ENCODE data around the gene STARD13. TPM values are rescaled to one million over a fixed set of nuclear protein-coding genes. Genes with fewer than 3 reads are reported as not detected.

STARD13 gene
- total RNA-seq, 1 donor = 52.2 TPM

GRCh38 chr13:33199289-33199850 lies 86.2 kb downstream of the STARD13 start:
- H3K4me3 ChIP-seq (ENCODE audit: low read depth, low read length) = no peak overlapping the region
- no peak for TF ChIP-seq CTCF (IDR thresholded peaks at IDR 0.05; ENCODE audit: insufficient read depth, low read depth, low read length)
- DNase-seq (ENCODE audit: low read depth) = peak; percentile 66

GRCh38 chr13:33197541-33197971 lies 88.0 kb downstream of the STARD13 start:
- TF ChIP-seq CTCF (IDR thresholded peaks at IDR 0.05; ENCODE audit: insufficient read depth, low read depth, low read length) = no peak
- DNase-seq (ENCODE audit: low read depth) = peak; percentile 79
- H3K4me3 ChIP-seq (ENCODE audit: low read depth, low read length) = no peak overlapping the region

DNA sequence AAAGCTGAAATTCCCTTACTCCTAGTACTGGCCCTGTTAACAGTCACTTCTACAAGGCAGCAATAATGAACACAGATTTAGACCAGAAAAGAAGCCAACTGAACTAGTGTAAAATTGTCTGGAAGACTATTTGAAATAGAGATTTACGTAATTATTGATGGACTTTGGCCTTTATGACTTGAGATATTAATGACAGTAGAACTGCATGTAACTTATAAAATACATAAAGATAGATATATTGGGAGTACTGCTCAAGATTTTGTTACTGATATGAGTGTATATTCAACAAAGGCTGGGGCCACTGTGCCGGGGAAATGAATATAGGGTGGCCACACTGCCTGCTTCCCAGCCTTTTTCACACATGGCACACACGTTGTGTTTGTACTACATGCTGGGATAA lies 88.8 kb downstream of the STARD13 start:
- no peak overlapping the region for H3K4me3 ChIP-seq (ENCODE audit: low read depth, low read length)
- no peak for TF ChIP-seq CTCF (IDR thresholded peaks at IDR 0.05; ENCODE audit: insufficient read depth, low read depth, low read length)
- DNase-seq (ENCODE audit: low read depth) = no peak

- H3K4me3 ChIP-seq (ENCODE audit: low read depth, low read length) = peak overlapping the region; percentile 5
- no peak for DNase-seq (ENCODE audit: low read depth)
- no peak for TF ChIP-seq CTCF (IDR thresholded peaks at IDR 0.05; ENCODE audit: insufficient read depth, low read depth, low read length)
Measured at GRCh38 chr13:33195693-33196464, 89.7 kb downstream of the STARD13 start.

DNA sequence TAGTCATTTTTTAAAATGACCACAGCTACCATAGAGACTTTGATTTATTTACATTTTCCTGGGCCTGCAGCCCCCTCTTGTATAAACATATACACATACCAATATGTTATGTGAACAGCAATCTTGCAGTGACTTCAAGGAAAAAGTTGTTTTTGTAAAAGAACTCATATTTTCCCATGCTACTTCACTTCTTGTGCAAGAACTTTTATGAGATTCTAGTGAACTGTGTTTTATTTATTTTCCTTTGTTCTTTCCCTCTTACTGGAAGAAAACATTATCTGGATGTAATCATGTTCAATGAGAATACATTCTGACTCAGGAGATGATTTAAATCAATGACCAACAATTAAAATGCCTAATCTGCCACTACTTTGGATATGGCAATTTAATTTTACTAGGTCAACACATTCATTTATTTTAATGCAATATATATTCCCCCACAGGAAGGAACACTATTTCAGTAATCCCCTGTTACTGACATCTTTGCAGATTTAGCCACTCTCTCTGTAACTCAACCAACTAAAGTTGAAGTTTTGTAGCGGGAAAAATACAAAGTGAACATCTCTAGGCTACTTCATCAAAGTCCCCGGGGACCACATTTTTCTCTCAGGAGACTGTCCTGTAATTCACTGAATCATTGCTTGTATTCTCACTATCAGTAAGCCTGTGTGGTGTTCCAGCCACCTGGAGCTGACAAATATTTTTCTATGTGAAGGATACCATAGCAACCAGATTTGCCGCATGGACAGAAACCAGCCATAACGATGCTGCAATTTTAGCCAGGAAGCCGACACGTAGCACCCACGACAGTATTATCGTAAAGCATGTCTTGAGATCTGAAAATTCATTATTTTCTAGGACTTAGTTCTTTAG lies 90.5 kb downstream of the STARD13 start:
- H3K4me3 ChIP-seq (ENCODE audit: low read depth, low read length) = peak overlapping the region; percentile 31
- DNase-seq (ENCODE audit: low read depth) = peak; percentile 99
- no peak for TF ChIP-seq CTCF (IDR thresholded peaks at IDR 0.05; ENCODE audit: insufficient read depth, low read depth, low read length)

DNA sequence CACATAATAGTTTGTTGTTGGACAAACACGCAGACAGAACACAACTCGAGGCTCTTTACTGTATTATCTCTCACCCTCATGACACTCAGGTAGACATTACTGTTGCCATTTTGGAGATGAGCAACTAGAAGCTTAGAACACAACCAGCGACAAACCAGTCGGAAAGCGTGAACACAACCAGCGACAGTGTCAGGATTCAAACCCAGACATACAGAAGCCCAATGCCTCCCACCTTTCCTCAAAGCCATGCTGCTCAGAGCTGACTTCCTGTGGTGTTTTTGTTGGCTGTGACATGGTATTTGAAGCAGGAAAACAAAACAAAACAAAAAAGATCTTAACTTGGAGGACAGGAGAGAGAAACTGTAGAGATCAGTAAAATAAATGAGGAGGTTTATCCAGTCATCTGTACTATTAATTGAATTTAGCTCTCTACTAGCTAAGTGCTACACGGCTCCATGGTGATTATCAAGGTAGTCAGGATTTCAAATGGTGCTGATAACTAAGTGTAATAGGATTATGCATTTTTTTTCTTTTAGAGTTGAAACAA lies 92.1 kb downstream of the STARD13 start:
- TF ChIP-seq CTCF (IDR thresholded peaks at IDR 0.05; ENCODE audit: insufficient read depth, low read depth, low read length) = no peak
- DNase-seq (ENCODE audit: low read depth) = peak; percentile 61
- H3K4me3 ChIP-seq (ENCODE audit: low read depth, low read length) = no peak overlapping the region
